GM18498 (cell line): ENCODE results near the gene PHF19.

ENCODE experiments used
- ATAC-seq: cut with Tn5 transposase; IDR thresholded peaks from one replicate; pipeline ENCODE4 v1.9.1; 2021; ENCODE audit warnings: mild to moderate bottlenecking, moderate library complexity; ENCODE audit not compliant: unreplicated experiment

Gene PHF19

GRCh38 chr9:120856700-120857099 is 20.3 kb downstream of the PHF19 start:
- no peak for ATAC-seq

- ATAC-seq: no peak
These were observed 20.9 kb downstream of the PHF19 start for GRCh38 chr9:120855827-120856670.

DNA sequence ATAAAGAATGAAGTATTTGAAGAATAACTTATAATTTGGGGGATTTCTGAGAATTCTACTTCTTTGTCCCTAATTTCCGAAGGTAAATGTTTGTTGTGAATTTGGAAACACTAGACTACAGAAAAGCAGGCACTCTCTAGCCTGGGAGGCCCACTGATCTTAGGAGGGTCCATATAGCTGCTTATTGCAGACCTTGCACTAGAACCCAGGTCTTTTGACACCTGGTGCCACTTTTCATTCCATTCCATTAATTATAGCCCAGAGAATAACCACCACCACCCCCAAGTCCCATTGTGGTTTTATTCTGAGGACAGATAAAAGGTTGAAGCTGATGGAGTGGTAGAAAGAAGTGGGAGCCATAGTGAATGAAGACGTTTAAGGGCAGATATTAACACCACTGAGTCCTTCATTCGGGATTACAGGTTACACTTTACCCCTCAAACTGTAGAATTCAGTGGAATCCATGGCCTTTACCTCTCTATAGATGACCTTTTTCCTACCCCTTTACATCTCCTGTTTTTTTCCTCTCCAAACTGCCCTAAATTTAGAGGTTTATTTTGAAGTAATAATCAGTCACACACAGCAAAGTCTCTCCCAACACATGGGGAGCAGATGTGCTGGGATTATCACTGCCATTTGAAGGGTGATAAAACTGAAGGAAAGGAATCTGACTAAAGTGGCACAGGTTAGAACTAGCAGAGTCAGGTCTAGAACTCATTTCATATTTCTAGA is 22.2 kb downstream of the PHF19 start:
- no peak for ATAC-seq

DNA sequence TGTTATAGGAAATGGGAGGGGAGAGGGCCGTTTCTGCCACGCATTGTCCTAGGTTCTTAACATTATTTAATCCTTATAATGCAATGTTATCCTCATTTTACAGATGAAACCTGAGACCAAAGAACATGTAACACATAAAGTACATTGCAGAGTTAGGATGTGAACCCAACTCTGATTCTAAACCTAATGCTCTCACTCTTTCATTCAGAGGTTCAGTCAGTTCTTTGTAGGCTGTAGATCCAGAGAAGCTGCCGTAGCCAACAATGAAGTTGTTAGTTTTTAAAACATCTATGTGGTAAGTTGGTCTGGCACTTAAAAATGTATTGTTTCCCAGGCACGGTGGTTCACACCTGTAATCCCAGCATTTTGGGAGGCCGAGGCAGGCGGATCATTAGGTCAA is 23.8 kb downstream of the PHF19 start:
- no peak for ATAC-seq

DNA sequence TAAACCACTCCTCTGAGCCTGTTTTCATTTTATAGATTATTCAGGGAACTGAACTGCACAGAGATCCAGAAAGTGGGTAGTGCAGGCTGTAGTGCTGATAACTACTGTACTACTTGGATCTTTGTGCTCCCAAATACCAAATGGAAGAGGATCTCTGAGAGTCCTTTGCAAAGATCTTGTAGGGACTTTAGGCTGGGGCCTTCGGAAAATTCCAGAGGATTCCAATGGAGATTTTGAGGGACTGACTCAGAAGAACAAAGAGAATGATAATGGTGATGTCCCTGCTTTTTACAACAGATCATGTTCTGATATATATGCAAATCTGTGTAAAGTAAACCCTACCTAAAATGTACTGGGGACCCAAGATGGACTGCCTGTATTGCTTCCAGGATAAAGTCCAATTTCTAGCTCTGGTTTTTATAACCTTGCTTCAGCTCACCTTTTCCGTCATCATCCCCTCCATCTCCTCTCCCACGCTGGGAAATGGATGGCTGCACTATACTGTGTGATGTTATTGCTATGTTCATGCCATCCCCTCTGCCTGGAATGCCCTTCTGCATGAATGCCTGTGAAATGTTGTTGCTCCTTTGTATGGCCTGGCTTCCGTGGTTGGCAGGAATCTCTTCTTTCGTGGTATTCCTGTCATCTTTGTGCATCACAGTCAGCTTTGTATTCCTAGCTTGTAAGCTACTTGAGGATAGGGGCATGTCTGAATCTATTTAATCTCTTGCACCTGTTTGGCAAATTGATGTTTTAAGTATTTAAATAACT is 24.6 kb downstream of the PHF19 start:
- no peak for ATAC-seq

- ATAC-seq: no peak
These were observed 25.5 kb downstream of the PHF19 start for GRCh38 chr9:120851449-120851848.

DNA sequence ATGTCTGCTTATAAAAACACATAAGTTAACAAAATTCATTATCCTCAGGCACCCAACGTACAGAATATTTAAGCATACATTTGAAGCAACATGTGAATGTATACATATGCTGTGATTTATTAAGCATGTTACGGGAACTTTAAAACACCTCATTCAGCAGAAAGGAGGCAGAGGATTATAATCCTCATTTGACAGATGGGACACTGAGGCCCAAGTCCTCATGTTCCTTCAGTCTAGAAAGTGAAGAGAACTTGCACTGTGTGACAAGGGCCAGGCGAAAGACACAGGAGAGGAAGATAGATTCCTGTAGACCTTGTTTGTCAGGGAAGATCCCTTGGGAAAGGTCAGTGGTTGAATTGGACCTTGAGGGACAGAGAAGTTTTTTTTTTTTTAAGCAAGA is 26.7 kb downstream of the PHF19 start:
- no peak for ATAC-seq

DNA sequence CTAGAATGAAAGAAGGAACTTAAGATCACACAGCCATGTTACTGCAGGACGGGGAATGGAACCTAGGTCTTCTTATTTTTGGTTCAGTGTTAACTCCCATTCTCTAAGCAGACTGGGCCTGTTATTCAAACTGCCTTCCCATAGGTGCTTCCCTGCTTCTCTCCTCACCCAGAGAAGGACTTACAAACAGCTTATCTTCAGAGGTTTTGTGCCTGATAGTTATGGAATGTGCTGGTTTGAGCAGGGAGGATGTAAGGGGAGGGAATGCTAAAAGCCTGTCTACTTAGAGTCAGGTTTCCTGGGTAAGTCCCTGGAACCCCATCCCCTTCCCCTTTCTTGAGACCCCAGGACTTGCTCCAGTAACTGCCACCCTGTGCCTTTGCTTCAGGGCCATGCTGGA is 30.1 kb downstream of the PHF19 start:
- ATAC-seq: no peak

GRCh38 chr9:120846251-120846889 is 30.6 kb downstream of the PHF19 start:
- no peak for ATAC-seq

DNA sequence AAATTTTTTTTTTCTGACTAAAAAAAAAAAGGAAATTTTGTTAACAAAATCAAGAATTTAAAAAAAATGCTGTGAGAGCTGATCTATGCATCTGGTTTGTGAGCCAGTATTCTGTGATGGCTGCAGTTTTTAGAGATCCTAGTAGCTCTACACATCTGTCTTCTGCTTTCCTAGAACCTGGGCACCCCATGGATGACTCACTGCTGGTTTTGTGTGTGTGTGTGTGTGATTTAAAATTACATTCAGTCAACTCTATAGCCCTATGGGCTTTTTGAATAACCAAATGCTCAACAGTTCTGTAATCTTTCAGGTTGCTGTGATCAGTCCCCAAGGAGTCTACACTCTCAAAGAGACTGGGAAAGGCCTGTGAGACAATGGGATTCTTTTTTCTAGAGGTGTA is 31.7 kb downstream of the PHF19 start:
- no peak for ATAC-seq

GRCh38 chr9:120842685-120843485 is 34.1 kb downstream of the PHF19 start, which contains the start of gene PSMD5:
TSS of gene PSMD5 (minus strand) at chr9:120842922. CDS start at chr9:120842909, 13 bp downstream.
- peak; percentile 100 for ATAC-seq

DNA sequence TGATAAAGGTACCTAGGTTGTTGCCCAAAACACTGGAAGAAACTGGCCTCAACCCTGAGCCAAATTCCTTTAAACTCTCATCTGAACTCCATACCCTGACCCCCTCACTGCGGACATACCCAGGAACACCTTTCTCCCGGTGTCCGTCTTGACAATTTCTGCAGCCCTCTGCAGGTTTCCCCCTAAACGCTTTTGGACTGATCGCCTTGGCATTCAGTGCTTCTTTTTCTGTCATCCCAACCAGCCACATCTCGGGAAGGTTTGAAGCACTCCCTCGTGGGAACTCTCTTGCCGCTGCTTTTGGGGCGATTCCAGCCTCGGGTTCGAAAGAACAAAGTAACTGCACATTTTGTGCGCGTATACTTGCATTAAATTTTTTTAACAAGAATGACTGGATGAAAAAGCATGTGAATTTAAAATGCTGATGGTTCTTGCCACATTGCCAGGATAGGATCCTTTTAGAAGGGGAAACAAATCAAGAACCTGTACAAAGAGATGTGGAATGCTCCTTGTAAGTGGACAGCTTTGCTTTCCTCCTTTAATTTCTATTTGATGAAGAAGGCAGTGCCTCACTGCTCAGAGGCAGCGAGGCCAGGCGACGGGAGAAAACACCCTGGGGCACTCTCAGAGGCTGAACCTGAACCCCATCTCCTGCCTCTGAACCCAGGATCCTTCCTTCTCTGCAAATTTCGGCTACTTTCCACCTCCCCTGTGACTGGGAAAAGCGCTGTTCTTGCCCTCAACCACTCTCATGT is 34.9 kb downstream of the PHF19 start:
- ATAC-seq: peak; percentile 12

DNA sequence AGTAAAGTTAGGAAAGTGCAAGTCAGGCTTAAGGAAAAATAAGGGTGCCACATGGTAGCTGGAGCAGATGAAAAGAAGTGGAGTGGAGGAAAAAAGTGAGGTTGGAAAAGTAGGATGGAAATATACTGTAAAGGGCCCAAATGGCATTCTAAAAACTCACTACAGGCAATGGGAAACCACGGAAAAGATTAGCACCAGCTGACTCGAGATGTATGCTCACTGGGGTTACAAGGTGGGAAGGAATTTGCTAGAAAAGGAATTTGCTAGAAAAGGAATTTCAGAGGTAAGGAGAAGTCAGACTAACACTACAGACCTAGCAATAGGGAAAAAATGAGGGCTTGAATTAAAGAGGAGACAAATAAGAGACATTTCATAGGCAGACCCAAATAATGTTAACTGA is 37.8 kb downstream of the PHF19 start:
- ATAC-seq: no peak

DNA sequence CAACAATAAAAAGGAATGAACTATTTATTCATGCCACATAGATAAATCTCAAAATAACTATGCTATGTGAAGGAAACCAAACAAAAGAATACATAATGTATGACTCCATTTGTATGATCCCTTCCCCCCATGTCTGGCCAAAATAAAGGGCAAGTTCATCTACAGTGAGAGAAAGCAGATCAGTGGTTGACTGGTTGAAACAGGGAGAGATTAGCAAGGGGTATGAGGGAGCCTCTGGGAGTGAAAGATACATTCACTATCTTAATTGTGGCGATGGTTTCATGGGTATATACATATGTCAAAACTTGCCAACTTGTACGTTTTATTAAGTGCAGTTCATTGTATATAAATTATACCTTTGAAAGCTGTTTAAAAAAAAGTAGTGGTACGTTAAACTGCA is 39.1 kb downstream of the PHF19 start:
- no peak for ATAC-seq

- no peak for ATAC-seq
These were observed 43.7 kb downstream of the PHF19 start for GRCh38 chr9:120833325-120833724.

DNA sequence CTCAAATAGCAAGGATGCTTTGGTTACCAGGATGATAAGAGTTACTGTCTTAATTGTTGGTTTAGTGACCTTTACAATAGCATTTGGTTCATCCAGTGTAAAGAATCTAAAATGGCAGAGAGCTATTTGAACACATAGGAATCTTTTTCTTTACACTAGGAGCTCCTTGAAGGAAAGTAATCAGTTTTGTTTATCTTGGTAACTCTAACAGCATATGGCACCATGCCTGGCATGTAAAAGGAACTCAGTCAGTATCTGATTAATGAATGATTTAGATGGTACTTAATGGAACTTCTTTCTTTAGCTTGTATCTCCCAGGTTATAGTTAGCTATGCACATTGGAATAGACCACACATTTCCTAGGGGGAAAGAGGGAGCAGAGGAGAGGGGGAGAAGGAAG is 44.2 kb downstream of the PHF19 start:
- ATAC-seq: no peak

GRCh38 chr9:120830865-120831264 is 46.1 kb downstream of the PHF19 start:
- ATAC-seq: no peak

DNA sequence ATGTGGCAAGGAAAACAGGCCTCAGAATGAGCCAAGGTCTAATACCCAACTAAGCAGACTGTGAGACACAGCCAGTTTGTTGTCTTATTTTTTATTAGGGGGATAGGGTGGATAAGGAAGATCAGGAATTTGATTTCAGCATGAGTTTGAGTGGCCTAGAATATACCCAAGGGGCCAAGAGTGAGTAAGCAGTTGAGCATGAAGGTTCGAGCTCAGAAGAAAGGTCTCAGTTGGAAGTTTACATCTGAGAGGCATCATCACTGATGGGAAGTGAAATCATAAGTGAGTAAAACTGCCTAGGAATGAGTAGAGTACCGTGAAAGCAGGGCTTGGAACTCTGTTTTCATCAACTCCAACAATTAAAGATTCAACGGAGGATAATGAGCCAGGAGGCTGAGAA is 46.8 kb downstream of the PHF19 start:
- no peak for ATAC-seq

DNA sequence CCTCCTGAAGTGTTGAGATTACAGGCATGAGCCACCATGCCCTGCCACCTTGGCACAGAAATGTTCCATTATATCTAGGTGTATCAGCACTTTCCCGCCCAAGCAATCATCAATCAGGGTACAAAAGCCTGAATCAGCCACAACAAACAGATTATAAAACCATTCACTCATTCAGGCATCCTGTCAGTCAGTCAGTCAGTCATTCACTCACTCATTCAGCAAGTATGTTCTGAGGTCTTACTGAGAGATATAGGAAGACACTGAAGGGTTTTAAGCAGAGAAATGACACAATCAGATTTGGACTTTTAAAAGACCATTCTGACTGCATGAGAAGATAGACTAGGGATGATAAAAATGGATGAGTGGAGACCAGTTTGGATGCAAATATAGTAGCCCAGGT is 47.3 kb downstream of the PHF19 start:
- ATAC-seq: no peak
